Inflammatory macrophage treated with lipopolysaccharide for 4 hours (primary cell): ENCODE results near the gene CDH11.

Experiments
- DNase-seq: peaks from one replicate; pipeline ENCODE4 v3.0.0-alpha.2; 2020

Gene CDH11

GRCh38 chr16:65021852-65022595 is 99.8 kb downstream of the CDH11 start:
- DNase-seq, result no peak

- no peak for DNase-seq
These were observed 105.1 kb downstream of the CDH11 start for GRCh38 chr16:65016754-65017153.

- no peak for DNase-seq
These were observed 106.3 kb downstream of the CDH11 start for GRCh38 chr16:65015599-65015998.

DNA sequence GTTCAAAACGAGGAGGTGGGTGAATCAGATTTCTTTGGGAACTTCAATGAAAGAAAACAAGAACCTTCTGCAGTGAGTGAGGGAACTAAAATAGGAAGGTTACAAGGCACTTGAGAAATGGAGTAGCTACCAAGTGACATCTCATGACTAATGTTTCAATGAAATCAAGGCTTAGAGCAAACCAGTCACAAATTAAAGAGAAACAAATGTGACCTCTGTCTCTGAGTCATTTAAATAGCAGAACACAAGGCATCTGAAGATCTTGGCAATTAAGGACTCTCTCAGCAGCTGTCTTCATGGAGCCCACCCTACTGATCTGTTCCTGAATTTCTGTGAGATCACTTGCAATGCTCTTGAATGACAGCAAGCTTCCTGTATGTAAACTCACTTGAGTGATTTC is 109.5 kb downstream of the CDH11 start:
- no peak for DNase-seq

DNA sequence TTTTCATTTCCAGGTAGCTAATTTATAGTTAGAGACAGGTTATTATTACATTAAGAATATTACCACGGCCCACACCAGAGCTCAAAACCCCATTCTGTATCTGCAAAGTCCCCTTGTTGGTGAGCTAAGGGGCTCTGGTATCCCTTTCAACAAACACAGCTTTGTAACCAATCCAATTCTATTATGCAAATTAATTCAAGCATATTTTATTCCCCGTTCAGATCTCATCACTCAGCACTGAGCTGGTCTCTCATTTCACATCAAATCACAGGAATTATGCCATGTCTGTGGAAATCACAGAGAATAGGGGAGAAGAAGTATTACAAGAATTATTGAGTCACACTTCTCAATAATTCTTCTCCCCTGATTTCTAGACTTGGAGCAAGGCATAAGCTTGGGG is 111.7 kb downstream of the CDH11 start:
- no peak for DNase-seq

- DNase-seq, result no peak
These were observed 116.2 kb downstream of the CDH11 start for GRCh38 chr16:65005696-65006095.

DNA sequence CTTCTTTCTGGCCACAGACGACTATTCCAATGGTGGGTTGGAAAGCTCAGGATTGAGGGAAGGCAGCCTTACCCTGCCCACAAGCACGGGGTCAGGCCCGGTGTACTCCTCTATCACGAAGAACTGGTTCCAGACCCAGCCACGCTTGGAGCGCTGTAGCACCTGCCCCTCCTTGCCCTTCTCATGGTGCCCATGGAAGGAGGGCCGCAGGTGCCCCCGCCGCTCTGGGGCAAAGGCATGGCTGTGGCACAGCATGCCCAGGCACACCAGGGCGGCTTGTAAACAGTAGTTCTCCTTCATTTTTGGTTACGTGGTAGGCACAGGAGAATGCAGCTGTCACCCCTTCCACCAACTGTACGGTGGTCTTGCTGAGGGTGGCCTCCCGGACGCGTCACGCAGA is 117.3 kb downstream of the CDH11 start:
- DNase-seq, result no peak

DNA sequence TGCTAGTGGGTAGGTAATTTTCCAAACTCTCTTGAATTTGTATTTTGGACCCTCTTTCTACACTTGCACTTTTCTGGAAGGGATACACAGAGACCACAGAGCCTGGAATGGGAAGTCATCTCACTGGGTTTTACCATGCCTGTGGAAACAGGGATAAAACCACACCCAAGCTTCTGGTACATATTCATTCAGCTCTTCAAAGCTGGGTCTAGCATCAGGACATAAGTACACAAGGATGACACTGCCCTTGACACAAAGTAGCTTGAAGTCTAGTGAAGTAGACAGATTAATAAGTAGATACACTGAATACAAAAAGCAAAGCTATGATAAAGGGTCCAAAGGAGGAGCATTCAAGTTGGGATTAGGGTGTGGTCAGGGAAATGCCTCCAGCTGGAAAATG is 118.2 kb downstream of the CDH11 start:
- DNase-seq, result no peak

GRCh38 chr16:65002265-65002664 is 119.6 kb downstream of the CDH11 start:
- DNase-seq, result no peak

DNA sequence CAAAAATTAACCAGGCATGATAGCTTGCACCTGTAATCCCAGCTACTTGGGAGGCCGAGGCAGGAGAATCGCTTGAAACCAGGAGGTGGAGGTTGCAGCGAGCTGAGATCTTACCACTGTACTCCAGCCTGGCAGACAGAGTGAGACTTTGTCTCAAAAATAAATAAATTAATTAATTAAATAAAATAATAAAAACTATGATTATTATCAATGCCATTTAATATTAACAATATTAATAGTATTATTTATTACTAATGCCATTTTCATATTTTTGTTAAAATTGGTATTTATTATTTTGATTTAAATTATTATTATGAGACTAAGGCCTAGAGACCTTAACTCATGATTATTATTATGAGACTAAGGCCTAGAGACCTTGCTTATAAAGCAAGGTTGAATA is 121.2 kb downstream of the CDH11 start:
- no peak for DNase-seq

DNA sequence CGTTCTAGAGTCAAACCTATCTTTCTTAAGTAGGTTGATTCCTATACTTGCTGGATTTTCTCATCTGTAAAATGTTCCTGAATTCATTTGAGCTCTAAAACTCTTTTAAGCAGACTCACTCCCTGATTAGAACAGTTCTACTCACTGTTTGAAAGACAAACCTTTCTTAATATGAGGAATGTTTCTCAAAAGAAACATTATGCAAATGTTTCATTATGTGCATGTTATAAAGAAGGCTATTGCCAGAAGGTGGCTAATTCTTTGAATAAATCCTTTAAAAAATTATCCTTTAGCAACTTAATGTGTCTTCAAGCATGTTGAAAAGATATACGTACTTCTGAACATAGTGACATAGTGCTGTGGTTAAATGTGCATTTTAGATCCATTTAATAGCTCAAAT is 124.1 kb downstream of the CDH11 start:
- no peak for DNase-seq

DNA sequence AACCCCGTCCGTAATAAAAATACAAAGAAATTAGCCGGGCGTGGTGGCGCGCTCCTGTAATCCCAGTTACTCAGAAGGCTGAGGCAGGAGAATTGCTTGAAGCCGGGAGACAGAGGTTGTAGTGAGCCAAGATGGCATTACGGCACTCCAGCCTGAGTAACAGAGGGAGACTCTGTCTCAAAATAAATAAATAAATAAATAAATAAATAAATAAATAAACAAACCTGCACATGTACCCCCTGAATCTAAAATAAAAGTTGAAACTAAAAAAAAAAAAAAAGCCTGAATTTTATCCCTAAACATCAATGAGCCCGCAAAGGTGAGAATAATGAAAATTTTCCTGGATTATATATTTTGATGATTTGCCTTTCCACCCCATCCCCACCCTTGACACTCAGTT is 124.7 kb downstream of the CDH11 start:
- no peak for DNase-seq

DNA sequence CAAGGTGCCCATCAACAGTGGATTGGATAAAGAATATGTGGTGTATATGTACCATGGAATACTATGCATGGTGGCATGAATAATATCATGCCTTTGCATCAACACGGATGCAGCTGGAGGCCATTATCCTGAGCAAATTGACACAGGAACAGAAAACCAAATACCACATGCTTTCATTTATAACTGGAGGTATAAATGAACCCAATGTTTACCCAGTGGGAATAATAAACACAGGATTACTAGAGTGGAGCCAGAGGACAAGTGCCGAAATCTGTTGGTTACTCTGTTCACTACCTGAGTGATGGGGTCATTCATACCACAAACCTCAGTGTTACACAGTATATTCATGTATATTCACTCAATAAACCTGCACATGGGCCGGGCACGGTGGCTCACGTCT is 125.2 kb downstream of the CDH11 start:
- no peak for DNase-seq

DNA sequence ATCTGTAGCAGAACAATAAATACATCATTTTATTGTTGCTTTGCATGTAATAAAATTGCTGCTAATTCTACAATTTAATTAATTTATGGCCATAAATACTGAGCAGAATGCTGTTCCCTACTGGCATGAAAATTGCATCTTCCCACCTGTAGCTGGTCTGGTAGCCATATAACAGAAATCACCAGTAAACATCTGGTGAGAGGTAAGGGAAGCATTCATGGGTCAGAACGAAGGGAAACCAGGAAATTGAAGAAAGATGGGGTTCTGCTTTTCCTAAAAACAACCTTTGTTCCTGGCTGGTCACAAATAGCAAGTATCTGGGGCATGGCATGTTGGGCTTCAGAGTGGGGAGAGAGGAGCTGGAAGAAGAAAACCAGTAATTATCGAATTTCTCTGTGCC is 128.4 kb downstream of the CDH11 start:
- DNase-seq, result no peak

DNA sequence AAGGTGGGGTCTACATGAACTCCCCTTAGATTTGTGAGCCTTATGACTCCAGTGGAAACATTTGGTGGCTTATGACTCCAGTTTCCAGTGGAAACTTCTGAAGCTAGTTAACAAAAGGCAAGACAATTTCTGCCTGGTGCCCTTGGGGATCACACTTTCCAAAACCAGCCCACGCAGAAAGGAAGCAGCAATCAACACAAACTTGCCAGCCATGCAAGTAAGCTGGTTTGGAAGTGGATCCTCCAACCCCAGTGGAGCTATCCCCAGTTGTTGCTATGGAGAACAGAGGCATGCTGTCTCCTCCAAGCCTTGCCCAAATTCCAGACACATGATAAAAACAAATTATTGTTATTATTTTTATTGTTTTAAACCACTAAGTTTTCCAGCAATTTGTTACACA is 130.9 kb downstream of the CDH11 start:
- DNase-seq, result no peak

- no peak for DNase-seq
These were observed 131.8 kb downstream of the CDH11 start for GRCh38 chr16:64990101-64990500.

- no peak for DNase-seq
These were observed 132.8 kb downstream of the CDH11 start for GRCh38 chr16:64989050-64989449.

GRCh38 chr16:64983963-64984362 is 137.9 kb downstream of the CDH11 start:
- no peak for DNase-seq

DNA sequence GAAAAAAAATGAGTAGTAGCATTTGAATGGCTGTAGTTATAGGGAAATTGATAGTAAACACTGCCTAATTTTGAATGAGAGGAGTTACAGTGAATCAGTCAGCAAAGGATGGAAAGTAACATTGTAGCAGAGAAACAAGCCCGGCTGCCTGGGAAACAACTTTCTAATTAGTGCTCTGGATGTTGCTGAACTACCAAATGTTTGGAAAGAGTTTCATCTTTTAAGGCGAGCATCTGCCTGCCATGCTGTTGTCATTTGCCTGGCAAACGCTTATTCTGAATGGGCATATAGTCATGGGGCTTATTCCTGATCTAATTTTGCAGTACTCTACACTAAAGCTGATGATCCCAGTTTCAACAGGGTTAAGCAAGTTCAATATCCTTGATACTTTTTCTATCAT is 138.6 kb downstream of the CDH11 start:
- DNase-seq, result no peak

DNA sequence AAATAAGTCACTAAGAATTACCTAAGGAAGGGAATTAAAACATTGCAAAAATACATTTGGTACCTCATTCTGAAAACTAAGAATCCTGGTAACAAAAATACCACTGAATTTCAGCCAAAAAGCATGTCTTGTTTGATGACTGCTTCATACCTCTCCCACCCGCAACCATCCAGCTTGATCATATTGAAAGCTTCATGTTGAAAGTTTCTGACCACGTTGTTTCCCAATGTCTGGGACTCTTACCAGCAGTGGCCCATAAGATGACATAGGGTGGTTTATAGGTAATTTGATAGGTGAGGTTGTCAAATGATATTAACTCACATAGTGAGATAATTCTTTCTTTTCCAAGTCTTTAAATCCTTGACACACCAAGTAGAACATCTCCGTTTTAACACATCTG is 139.3 kb downstream of the CDH11 start:
- DNase-seq, result no peak

GRCh38 chr16:64981568-64982281 is 140.1 kb downstream of the CDH11 start:
- no peak for DNase-seq

- no peak for DNase-seq
These were observed 144.5 kb downstream of the CDH11 start for GRCh38 chr16:64977206-64977920.

DNA sequence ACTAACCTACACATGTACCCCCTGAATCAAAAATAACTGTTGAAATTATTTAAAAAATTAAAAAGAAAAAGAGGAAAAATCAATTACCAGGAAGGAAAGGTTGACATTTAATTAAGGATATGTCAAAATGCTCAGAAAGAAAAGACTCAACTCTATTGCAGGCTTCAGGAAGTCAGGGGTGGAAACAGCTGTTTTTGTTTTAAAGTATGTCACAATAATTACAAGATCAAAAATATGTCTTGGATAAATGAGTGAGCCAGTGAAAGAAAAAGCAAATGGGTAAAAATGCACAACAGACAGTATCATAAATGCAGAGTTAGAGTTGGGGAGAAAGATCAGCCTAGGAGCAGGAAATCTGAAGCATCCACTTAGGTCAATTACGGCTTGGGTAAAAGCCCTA is 146.0 kb downstream of the CDH11 start:
- no peak for DNase-seq

- DNase-seq, result no peak
These were observed 147.5 kb downstream of the CDH11 start for GRCh38 chr16:64974381-64974780.
